ENCODE data around the gene FAM110A. TPM values are rescaled to one million over a fixed set of nuclear protein-coding genes. Genes with fewer than 3 reads are reported as not detected.

The FAM110A gene
- total and polyA plus RNA-seq, 2 donors (not counting 3 experiments of a cell fraction or from before 2014, with no cell fraction given) = 4.6 to 5.4 TPM

- ChIA-PET CTCF (no interaction called here), POLR2A (no interaction called here)
- no peaks in the 10 kb centered on the region for H3K27me3 ChIP-seq (ENCODE audit: control insufficient read depth in 2 of 2, insufficient read depth in 2 of 2, low read length in 2 of 2)
- TF ChIP-seq POLR2AphosphoS5 (IDR thresholded peaks at IDR 0.05; ENCODE audit: insufficient read depth, low read depth, low read length) (no peak), POLR2A (IDR thresholded peaks at IDR 0.05; ENCODE audit: low read depth, low read length) (no peak), GATA2 (IDR thresholded peaks at IDR 0.05; ENCODE audit: insufficient read depth, insufficient read length, low read depth, low read length) (no peak), FOS (IDR thresholded peaks at IDR 0.05; ENCODE audit: borderline replicate concordance, insufficient read depth, low read length) (no peak), MYC (IDR thresholded peaks at IDR 0.05; ENCODE audit: low read depth, low read length) (no peak)
- intact Hi-C loops (cut with micrococcal nuclease) = no loop called here
- no peaks in the 10 kb centered on the region for H3K9me3 ChIP-seq (replicated peaks; ENCODE audit: control insufficient read depth, insufficient read depth, low read length)
- H3K27ac ChIP-seq (ENCODE audit: insufficient read depth, low read depth, low read length) = no peak overlapping the region
- BruUV-seq (replicated peaks) = no TSS peak
- H3K36me3 ChIP-seq (ENCODE audit: control insufficient read depth in 2 of 2, extremely low read depth in 1 of 2, insufficient read depth in 2 of 2, low read length in 2 of 2) = no peaks in the 10 kb centered on the region
- no peak overlapping the region for H3K9ac ChIP-seq (replicated peaks; ENCODE audit: extremely low read depth, insufficient read depth, low read length)
- no peaks in the 10 kb centered on the region for H3K4me1 ChIP-seq (ENCODE audit: control insufficient read depth, extremely low read depth, insufficient read depth, low read length)
- no peaks in the 10 kb centered on the region for H3K79me2 ChIP-seq (ENCODE audit: control insufficient read depth, insufficient read depth, low read length)
- H3K9me1 ChIP-seq (replicated peaks; ENCODE audit: control insufficient read depth, extremely low read depth, insufficient read depth, low read length) = no peaks in the 10 kb centered on the region
- no peak overlapping the region for H3K4me3 ChIP-seq (replicated peaks in 1 of 3; ENCODE audit: insufficient read depth in 1 of 3, low read depth in 1 of 3, low read length in 3 of 3)
- dilution Hi-C loops (cut with MboI; ENCODE audit: extremely low pct_ligation_motif_present, low sequenced_read_pairs) = no loop called here
- no peak overlapping the region for H2AFZ ChIP-seq (ENCODE audit: low read depth, low read length)
- no peak overlapping the region for H3K4me2 ChIP-seq (ENCODE audit: insufficient read depth, low read length)
- no peak for DNase-seq (ENCODE audit: low read depth, low spot score)
- no peak for FAIRE-seq
- H4K20me1 ChIP-seq (replicated peaks; ENCODE audit: control insufficient read depth, extremely low read depth, insufficient read depth, low read length) = no peaks in the 10 kb centered on the region
These were observed 31.9 kb downstream of the FAM110A start for GRCh38 chr20:865440-865839.

DNA sequence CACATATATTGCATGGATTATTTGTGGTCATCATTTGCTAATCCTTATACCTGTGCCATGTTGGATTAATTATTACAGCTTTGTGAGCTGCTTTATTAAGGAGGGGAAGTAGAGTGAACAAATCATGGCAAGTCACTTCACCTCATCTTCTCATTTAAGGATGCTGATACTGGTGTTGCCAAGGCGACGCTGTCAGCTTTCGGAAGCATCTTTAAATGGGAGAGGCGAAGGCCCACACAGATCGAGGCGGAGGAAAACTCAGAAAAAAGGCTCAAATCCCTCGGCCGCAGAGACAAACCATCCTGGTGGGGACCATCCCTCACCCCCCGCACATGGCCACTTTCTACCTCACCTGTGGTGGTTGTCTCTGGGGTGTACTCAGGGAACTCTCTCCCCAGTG lies 34.8 kb downstream of the FAM110A start:
- DNase-seq (ENCODE audit: low read depth, low spot score) (no peak), FAIRE-seq (no peak)
- H3K79me2 ChIP-seq (ENCODE audit: control insufficient read depth, insufficient read depth, low read length) = no peaks in the 10 kb centered on the region
- no peaks in the 10 kb centered on the region for H3K36me3 ChIP-seq (ENCODE audit: control insufficient read depth in 2 of 2, extremely low read depth in 1 of 2, insufficient read depth in 2 of 2, low read length in 2 of 2)
- ChIA-PET CTCF (no interaction called here), POLR2A (no interaction called here)
- intact Hi-C loops (cut with micrococcal nuclease) (no loop called here), dilution Hi-C loops (cut with MboI; ENCODE audit: extremely low pct_ligation_motif_present, low sequenced_read_pairs) (no loop called here)
- H3K9me3 ChIP-seq (replicated peaks; ENCODE audit: control insufficient read depth, insufficient read depth, low read length) = no peaks in the 10 kb centered on the region
- H3K4me2 ChIP-seq (ENCODE audit: insufficient read depth, low read length) = no peak overlapping the region
- no peaks in the 10 kb centered on the region for H4K20me1 ChIP-seq (replicated peaks; ENCODE audit: control insufficient read depth, extremely low read depth, insufficient read depth, low read length)
- peaks cover 0 to 1% of the 10 kb centered on the region in 2 experiments for H3K27me3 ChIP-seq (ENCODE audit: control insufficient read depth in 2 of 2, insufficient read depth in 2 of 2, low read length in 2 of 2)
- H3K4me1 ChIP-seq (ENCODE audit: control insufficient read depth, extremely low read depth, insufficient read depth, low read length) = no peaks in the 10 kb centered on the region
- no peak overlapping the region for H2AFZ ChIP-seq (ENCODE audit: low read depth, low read length)
- no peak overlapping the region for H3K4me3 ChIP-seq (replicated peaks in 1 of 3; ENCODE audit: insufficient read depth in 1 of 3, low read depth in 1 of 3, low read length in 3 of 3)
- no TSS peak for BruUV-seq (replicated peaks)
- TF ChIP-seq POLR2AphosphoS5 (IDR thresholded peaks at IDR 0.05; ENCODE audit: insufficient read depth, low read depth, low read length) (no peak), MYC (IDR thresholded peaks at IDR 0.05; ENCODE audit: low read depth, low read length) (no peak), CTCF (IDR thresholded peaks at IDR 0.05; ENCODE audit: extremely low read depth in 1 of 2, insufficient read depth in 1 of 2, low read depth in 1 of 2, low read length in 2 of 2) (no peak), MAX (IDR thresholded peaks at IDR 0.05; ENCODE audit: insufficient read depth, insufficient read length) (no peak), GATA2 (IDR thresholded peaks at IDR 0.05; ENCODE audit: insufficient read depth, insufficient read length, low read depth, low read length) (no peak), EZH2 (IDR thresholded peaks at IDR 0.05; ENCODE audit: borderline replicate concordance, low read depth, low read length, severe bottlenecking) (no peak), JUN (IDR thresholded peaks at IDR 0.05; ENCODE audit: borderline replicate concordance, insufficient read depth, insufficient read length, low read depth) (no peak), POLR2A (IDR thresholded peaks at IDR 0.05; ENCODE audit: low read depth, low read length) (no peak), FOS (IDR thresholded peaks at IDR 0.05; ENCODE audit: borderline replicate concordance, insufficient read depth, low read length) (no peak)
- H3K9me1 ChIP-seq (replicated peaks; ENCODE audit: control insufficient read depth, extremely low read depth, insufficient read depth, low read length) = no peaks in the 10 kb centered on the region
- H3K27ac ChIP-seq (ENCODE audit: insufficient read depth, low read depth, low read length) = no peak overlapping the region
- no peak overlapping the region for H3K9ac ChIP-seq (replicated peaks; ENCODE audit: extremely low read depth, insufficient read depth, low read length)
